WTC11 (cell line): ENCODE measurements around the gene SIRT5. TPM values are rescaled to one million over a fixed set of nuclear protein-coding genes. Genes with fewer than 3 reads are reported as not detected.

Experiments used
- ATAC-seq: fragments of 200-7000 bp; cut with Tn5 transposase; 2 replicates; pipeline ENCODE4 v1.10.0; 2021; ENCODE audit warnings: mild to moderate bottlenecking, moderate library complexity
- CTCF ChIA-PET: fragments of 300-600 bp; sonication (Branson Sonifier 250); formaldehyde crosslinking; loops from one replicate; lab custom pipeline; 2021; ENCODE audit warnings: antibody characterized with exemption; lab: Charles Lee
- POLR2A ChIA-PET: fragments of 350-600 bp; sonication (Branson Sonifier 250); formaldehyde crosslinking; loops from one replicate; lab custom pipeline; 2021; ENCODE audit warnings: antibody characterized with exemption; lab: Charles Lee
- DNase-seq: peaks from one replicate; pipeline ENCODE4 v3.0.0; 2021; ENCODE audit warnings: low spot score
- H3K27ac Mint-ChIP-seq: 2 replicates; pipeline ENCODE4 v1.8.0; 2021; ENCODE audit warnings: mixed read lengths
- H3K27me3 Mint-ChIP-seq: 2 replicates; pipeline ENCODE4 v1.8.0; 2021; ENCODE audit warnings: low read depth, mild to moderate bottlenecking, moderate library complexity, mixed read lengths
- H3K36me3 Mint-ChIP-seq: 2 replicates; pipeline ENCODE4 v1.8.0; 2021; ENCODE audit warnings: mixed read lengths
- H3K4me1 Mint-ChIP-seq: 2 replicates; pipeline ENCODE4 v1.8.0; 2022; ENCODE audit warnings: mixed read lengths
- H3K4me3 Mint-ChIP-seq: 2 replicates; pipeline ENCODE4 v1.8.0; 2021; ENCODE audit warnings: mild to moderate bottlenecking, moderate library complexity, mixed read lengths
- H3K9me3 Mint-ChIP-seq: 2 replicates; pipeline ENCODE4 v1.8.0; 2021; ENCODE audit warnings: mixed read lengths
- CREM ChIP-seq: sonication (generic); formaldehyde crosslinking; IDR thresholded peaks from 2 replicates; pipeline ENCODE4 v1.8.1; 2022; ENCODE audit warnings: mild to moderate bottlenecking, missing genetic modification reagents, moderate library complexity
- JAZF1 ChIP-seq: fragments of 250-450 bp; sonication (Bioruptor Pico); IDR thresholded peaks from 2 replicates; pipeline ENCODE4 v1.9.0; 2021; ENCODE audit warnings: moderate library complexity, mild to moderate bottlenecking, inconsistent platforms
- JUN ChIP-seq: sonication (generic); formaldehyde crosslinking; IDR thresholded peaks from 2 replicates; pipeline ENCODE4 v1.8.0; 2023; ENCODE audit warnings: mild to moderate bottlenecking, missing genetic modification reagents
- NFATC4 ChIP-seq: fragments of 250-450 bp; sonication (Bioruptor Pico); IDR thresholded peaks from 2 replicates; pipeline ENCODE4 v1.9.0; 2021; ENCODE audit warnings: mild to moderate bottlenecking
- NFYB ChIP-seq: sonication (generic); formaldehyde crosslinking; conservative IDR thresholded peaks from 2 replicates; pipeline ENCODE4 v1.8.0; 2022; ENCODE audit warnings: low read depth, missing genetic modification reagents
- NR1H2 ChIP-seq: sonication (generic); formaldehyde crosslinking; IDR thresholded peaks from 2 replicates; pipeline ENCODE4 v1.9.0; 2021; ENCODE audit warnings: mild to moderate bottlenecking, moderate library complexity, missing genetic modification reagents
- SMAD3 ChIP-seq: sonication (generic); formaldehyde crosslinking; IDR thresholded peaks from 2 replicates; pipeline ENCODE4 v1.8.0; 2022; ENCODE audit warnings: missing genetic modification reagents, mild to moderate bottlenecking, borderline replicate concordance
- SOX15 ChIP-seq: fragments of 250-450 bp; sonication (Bioruptor Pico); IDR thresholded peaks from 2 replicates; pipeline ENCODE4 v1.9.0; 2021; ENCODE audit warnings: mild to moderate bottlenecking
- TCF7 ChIP-seq: sonication (generic); formaldehyde crosslinking; IDR thresholded peaks from 2 replicates; pipeline ENCODE4 v1.8.0; 2022; ENCODE audit warnings: mild to moderate bottlenecking, low read depth, missing genetic modification reagents, moderate library complexity
- TP53 ChIP-seq: sonication (generic); formaldehyde crosslinking; IDR thresholded peaks from 2 replicates; pipeline ENCODE4 v1.8.1; 2023; ENCODE audit warnings: mild to moderate bottlenecking, missing genetic modification reagents
- ZBTB21 ChIP-seq: sonication (generic); formaldehyde crosslinking; IDR thresholded peaks from 2 replicates; pipeline ENCODE4 v1.8.1; 2023; ENCODE audit warnings: mild to moderate bottlenecking, missing genetic modification reagents, borderline replicate concordance
- total RNA-seq: library from RNA; stranded (reverse); gene quantifications from 3 replicates; pipeline ENCODE4 v1.2.3, GENCODE V29; 2021
- TF ChIP-seq, protein P1 (sequence below): fragments of 250-450 bp; sonication (Bioruptor Pico); IDR thresholded peaks from 2 replicates; pipeline ENCODE4 v1.9.0; 2021; ENCODE audit warnings: moderate library complexity, mild to moderate bottlenecking, inconsistent platforms, borderline replicate concordance
- TF ChIP-seq, protein P2 (sequence below): sonication (generic); formaldehyde crosslinking; IDR thresholded peaks from 2 replicates; pipeline ENCODE4 v1.8.0; 2022; ENCODE audit warnings: mild to moderate bottlenecking, missing genetic modification reagents
- TF ChIP-seq, protein P3 (sequence below): fragments of 200-600 bp; IDR thresholded peaks from 2 replicates; pipeline ENCODE4 v1.8.0; 2022; ENCODE audit warnings: antibody characterized with exemption
- TF ChIP-seq, protein P4 (sequence below): sonication (generic); formaldehyde crosslinking; IDR thresholded peaks from 2 replicates; pipeline ENCODE4 v1.8.1; 2022; ENCODE audit warnings: mild to moderate bottlenecking, moderate library complexity, missing genetic modification reagents
- TF ChIP-seq, protein P5 (sequence below): fragments of 250-450 bp; sonication (Bioruptor Pico); IDR thresholded peaks from 2 replicates; pipeline ENCODE4 v1.9.0; 2021; ENCODE audit warnings: mild to moderate bottlenecking
- TF ChIP-seq, protein P6 (sequence below): sonication (generic); formaldehyde crosslinking; conservative IDR thresholded peaks from 2 replicates; pipeline ENCODE4 v1.8.1; 2023; ENCODE audit warnings: mild to moderate bottlenecking, low read depth, missing genetic modification reagents, moderate library complexity

The SIRT5 gene
- total RNA-seq, 1 experiment from 2014 or later, result 11.8 TPM

DNA sequence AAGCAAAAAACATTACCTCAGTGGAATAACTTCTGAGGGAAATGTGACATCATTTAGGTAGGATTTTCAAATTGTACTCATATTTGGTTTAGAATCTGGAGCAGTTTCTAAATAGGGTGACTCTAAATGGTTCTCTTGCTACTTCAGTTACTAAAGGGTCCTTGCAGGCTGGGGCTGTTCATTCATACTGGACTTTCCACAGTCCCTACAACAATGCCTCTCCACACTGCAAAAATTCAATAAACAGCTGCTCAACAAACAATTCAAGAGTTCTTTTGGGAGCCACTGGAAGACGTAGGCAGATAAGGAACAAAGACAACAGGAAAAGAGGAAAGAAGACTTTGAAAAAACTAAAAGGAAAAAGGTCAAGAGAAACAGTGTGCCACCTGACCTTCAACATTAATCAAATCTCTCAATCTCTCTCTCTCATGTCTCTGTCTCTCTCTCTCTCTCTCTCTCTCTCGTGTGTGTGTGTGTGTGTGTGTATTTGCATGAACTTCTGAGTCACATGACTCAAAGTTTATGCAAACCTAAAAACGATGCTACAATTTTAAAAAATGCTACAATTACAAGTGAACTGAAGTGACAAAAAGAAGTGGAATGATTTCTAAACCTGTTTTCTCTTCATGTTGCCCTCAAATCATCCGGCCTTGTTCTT is 55.2 kb downstream of the SIRT5 start:
- Mint-ChIP-seq H3K27me3 (no peaks in the 10 kb centered on the region), H3K4me1 (peaks cover 7% of the 10 kb centered on the region), H3K4me3 (no peak overlapping the region), H3K9me3 (no peaks in the 10 kb centered on the region), H3K27ac (no peak overlapping the region), H3K36me3 (peaks cover 32% of the 10 kb centered on the region)
- no peak for DNase-seq
- ChIA-PET CTCF (interaction anchor here (1.4 kb wide), 1 partner anchor 55 kb away, joined by 5 read pairs; the partner anchor contains the start of gene SIRT5), POLR2A (no interaction called here)
- TF ChIP-seq, protein P1, sequence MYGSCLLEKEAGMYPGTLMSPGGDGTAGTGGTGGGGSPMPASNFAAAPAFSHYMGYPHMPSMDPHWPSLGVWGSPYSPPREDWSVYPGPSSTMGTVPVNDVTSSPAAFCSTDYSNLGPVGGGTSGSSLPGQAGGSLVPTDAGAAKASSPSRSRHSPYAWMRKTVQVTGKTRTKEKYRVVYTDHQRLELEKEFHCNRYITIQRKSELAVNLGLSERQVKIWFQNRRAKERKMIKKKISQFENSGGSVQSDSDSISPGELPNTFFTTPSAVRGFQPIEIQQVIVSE (CRISPR knock-in tag), result no peak
- TF ChIP-seq JUN (CRISPR knock-in tag) (no peak), NFATC4 (CRISPR knock-in tag) (no peak), SMAD3 (CRISPR knock-in tag) (no peak)
- TF ChIP-seq, protein P2, sequence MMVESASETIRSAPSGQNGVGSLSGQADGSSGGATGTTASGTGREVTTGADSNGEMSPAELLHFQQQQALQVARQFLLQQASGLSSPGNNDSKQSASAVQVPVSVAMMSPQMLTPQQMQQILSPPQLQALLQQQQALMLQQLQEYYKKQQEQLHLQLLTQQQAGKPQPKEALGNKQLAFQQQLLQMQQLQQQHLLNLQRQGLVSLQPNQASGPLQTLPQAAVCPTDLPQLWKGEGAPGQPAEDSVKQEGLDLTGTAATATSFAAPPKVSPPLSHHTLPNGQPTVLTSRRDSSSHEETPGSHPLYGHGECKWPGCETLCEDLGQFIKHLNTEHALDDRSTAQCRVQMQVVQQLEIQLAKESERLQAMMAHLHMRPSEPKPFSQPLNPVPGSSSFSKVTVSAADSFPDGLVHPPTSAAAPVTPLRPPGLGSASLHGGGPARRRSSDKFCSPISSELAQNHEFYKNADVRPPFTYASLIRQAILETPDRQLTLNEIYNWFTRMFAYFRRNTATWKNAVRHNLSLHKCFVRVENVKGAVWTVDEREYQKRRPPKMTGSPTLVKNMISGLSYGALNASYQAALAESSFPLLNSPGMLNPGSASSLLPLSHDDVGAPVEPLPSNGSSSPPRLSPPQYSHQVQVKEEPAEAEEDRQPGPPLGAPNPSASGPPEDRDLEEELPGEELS, result no peak
- TF ChIP-seq, protein P3, sequence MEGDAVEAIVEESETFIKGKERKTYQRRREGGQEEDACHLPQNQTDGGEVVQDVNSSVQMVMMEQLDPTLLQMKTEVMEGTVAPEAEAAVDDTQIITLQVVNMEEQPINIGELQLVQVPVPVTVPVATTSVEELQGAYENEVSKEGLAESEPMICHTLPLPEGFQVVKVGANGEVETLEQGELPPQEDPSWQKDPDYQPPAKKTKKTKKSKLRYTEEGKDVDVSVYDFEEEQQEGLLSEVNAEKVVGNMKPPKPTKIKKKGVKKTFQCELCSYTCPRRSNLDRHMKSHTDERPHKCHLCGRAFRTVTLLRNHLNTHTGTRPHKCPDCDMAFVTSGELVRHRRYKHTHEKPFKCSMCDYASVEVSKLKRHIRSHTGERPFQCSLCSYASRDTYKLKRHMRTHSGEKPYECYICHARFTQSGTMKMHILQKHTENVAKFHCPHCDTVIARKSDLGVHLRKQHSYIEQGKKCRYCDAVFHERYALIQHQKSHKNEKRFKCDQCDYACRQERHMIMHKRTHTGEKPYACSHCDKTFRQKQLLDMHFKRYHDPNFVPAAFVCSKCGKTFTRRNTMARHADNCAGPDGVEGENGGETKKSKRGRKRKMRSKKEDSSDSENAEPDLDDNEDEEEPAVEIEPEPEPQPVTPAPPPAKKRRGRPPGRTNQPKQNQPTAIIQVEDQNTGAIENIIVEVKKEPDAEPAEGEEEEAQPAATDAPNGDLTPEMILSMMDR, result no peak
- ATAC-seq, result no peak

DNA sequence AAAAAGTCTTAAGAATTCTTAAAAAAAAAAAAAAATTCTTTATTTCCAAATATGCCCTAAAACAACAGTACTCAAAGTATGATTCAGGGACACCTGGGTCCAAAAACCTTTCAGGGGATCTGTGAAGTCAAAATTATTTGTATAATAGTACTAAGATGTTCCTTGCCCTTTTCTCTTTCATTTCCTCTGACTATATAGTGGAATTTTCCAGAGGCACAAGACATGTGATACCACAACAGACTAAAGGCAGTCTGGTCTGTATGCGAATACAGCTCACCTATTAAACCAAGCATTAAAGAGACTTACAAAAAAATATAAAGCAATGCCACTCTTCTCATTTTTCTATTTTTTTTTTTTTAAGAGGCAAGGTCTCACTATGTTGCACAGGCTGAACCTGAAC is 56.1 kb downstream of the SIRT5 start:
- Mint-ChIP-seq H3K9me3 (no peaks in the 10 kb centered on the region), H3K4me1 (peaks cover 12% of the 10 kb centered on the region), H3K27me3 (no peaks in the 10 kb centered on the region), H3K4me3 (no peak overlapping the region), H3K27ac (no peak overlapping the region)
- CTCF ChIA-PET, result interaction anchor here (1.4 to 2.8 kb wide), 2 partner anchors 15 to 56 kb away, joined by 5 to 8 read pairs; partner anchors contain the start of genes NOL7 and SIRT5
- DNase-seq (no peak), ATAC-seq (no peak)
- POLR2A ChIA-PET, result no interaction called here
- TF ChIP-seq, protein P3, result no peak
- TF ChIP-seq, protein P1 (CRISPR knock-in tag), result no peak
- TF ChIP-seq, protein P4, sequence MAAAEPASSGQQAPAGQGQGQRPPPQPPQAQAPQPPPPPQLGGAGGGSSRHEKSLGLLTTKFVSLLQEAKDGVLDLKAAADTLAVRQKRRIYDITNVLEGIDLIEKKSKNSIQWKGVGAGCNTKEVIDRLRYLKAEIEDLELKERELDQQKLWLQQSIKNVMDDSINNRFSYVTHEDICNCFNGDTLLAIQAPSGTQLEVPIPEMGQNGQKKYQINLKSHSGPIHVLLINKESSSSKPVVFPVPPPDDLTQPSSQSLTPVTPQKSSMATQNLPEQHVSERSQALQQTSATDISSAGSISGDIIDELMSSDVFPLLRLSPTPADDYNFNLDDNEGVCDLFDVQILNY (CRISPR knock-in tag), result no peak
- no peak for TF ChIP-seq JAZF1 (CRISPR knock-in tag)
- TF ChIP-seq JUN (CRISPR knock-in tag), result no peak
- TF ChIP-seq CREM (CRISPR knock-in tag), result no peak
- TF ChIP-seq NR1H2 (CRISPR knock-in tag), result no peak
- TF ChIP-seq NFYB (CRISPR knock-in tag), result no peak
- TF ChIP-seq ZBTB21 (CRISPR knock-in tag), result no peak
- TF ChIP-seq, protein P5, sequence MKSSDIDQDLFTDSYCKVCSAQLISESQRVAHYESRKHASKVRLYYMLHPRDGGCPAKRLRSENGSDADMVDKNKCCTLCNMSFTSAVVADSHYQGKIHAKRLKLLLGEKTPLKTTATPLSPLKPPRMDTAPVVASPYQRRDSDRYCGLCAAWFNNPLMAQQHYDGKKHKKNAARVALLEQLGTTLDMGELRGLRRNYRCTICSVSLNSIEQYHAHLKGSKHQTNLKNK (CRISPR knock-in tag), result no peak
- TF ChIP-seq TCF7 (CRISPR knock-in tag), result no peak
- no peak for TF ChIP-seq NFATC4 (CRISPR knock-in tag)
- TF ChIP-seq SOX15 (CRISPR knock-in tag), result no peak
- no peak for TF ChIP-seq TP53 (CRISPR knock-in tag)
- TF ChIP-seq, protein P6, sequence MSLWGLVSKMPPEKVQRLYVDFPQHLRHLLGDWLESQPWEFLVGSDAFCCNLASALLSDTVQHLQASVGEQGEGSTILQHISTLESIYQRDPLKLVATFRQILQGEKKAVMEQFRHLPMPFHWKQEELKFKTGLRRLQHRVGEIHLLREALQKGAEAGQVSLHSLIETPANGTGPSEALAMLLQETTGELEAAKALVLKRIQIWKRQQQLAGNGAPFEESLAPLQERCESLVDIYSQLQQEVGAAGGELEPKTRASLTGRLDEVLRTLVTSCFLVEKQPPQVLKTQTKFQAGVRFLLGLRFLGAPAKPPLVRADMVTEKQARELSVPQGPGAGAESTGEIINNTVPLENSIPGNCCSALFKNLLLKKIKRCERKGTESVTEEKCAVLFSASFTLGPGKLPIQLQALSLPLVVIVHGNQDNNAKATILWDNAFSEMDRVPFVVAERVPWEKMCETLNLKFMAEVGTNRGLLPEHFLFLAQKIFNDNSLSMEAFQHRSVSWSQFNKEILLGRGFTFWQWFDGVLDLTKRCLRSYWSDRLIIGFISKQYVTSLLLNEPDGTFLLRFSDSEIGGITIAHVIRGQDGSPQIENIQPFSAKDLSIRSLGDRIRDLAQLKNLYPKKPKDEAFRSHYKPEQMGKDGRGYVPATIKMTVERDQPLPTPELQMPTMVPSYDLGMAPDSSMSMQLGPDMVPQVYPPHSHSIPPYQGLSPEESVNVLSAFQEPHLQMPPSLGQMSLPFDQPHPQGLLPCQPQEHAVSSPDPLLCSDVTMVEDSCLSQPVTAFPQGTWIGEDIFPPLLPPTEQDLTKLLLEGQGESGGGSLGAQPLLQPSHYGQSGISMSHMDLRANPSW (CRISPR knock-in tag), result no peak
- TF ChIP-seq, all 79 proteins: peak for 0
- H3K36me3 Mint-ChIP-seq, result peaks cover 32% of the 10 kb centered on the region
